ENCODE data around the gene CASTOR2.
"Not testable (repeated sequence)": the region's sequence is repeated elsewhere in the genome, so short reads cannot be mapped to it uniquely, and the experiment has no call there.

The CASTOR2 gene

DNA sequence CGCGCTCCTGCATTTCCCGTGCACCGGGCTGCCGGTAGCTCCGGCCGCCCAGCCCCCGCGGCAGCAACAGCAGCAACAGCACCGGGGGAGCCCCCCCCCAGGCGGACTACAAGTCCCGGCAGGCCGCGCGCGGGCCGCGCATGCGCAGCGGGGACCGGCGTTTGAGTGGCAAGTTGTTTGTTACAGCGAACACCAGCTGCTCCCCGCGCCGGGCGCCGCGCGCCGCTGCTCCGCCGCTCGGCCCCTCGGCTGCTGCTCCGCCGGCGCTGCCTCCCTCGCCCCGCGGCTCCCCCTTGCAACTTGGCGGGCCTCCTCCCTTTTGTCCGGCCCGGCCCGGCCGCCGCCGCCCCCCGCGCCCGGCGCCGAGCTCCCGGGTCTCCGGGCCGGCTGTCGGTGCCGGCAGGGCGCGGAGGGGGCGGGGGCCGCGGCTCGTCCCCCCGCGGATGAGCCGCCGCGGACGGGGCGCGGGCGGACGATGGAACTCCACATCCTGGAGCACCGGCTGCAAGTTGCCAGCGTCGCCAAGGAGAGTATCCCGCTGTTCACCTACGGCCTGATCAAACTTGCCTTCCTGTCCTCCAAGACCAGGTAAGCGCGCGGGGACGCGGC, at the start of gene CASTOR2:
CASTOR2 (plus strand) TSS at position 195 of the 609 bp plus-strand sequence; CDS start at position 476, 281 bp downstream.
- DNase-seq (ENCODE audit: low spot score): not testable (repeated sequence)

DNA sequence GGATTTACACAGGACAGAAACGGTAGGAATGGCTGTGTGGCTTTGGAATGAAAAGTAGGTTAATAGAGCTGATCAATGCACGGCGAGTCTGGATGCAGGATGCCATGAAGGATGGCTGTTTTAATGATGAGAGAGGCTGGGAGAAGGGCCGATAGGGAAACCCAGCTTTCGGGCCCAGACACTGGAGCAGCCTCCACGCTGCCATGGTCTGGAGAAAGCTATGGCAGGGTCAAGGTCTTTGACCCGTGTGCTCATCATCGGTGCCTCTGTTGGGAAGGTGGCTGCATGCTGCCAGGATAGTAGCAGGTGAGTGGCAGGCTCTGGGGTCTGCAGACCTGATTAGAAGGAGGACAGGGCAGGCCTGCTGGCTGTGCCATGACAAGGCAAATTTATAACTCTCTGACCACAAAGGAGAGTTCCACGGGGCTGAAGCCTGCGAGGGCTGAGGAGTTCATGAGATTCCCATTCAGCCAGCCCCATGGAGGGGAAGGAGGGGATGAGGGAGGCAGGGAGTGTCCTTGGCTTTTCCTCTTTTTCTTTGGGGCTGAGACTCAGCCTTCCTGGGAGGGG, 42.1 kb upstream of the CASTOR2 start:
- not testable (repeated sequence) for DNase-seq (ENCODE audit: low spot score)

DNA sequence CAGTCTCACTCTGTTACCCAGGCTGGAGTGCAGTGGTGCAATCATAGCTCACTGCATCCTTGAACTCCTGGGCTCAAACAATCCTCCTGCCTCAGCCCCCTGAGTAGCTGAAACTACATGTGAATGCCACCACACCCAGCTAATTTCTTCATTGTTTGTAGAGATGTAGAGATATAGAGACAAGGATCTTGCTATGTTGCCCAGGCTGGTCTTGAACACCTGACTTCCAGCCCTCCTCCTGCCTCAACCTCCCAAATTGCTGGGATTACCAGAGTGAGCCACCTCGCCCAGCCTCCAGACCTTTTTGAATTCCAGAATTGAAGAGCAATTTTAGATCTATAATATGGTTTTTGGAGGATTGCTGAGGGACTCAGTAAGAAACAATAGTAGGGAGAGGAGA, 40.9 kb upstream of the CASTOR2 start:
- DNase-seq (ENCODE audit: low spot score): not testable (repeated sequence)

DNA sequence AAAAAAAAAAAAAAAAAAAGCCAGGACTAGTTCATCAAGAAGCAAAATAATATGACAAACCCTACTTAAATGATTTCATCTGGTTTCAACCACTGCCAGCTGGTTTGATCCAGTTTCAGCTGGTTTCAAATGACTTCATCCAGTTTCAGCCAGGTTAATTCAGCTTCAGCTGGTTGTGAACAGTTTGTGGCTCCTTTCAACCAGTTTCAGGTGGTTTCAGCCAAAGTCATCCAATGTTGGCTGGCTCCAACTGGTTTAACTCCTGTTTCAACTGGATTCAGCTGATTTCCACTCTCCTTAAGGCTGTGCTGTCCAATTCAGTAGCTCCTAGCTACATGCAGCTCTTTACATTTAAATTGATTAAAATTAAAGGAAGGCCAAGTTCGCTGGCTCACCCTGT, 37.5 kb upstream of the CASTOR2 start:
- not testable (repeated sequence) for DNase-seq (ENCODE audit: low spot score)

DNA sequence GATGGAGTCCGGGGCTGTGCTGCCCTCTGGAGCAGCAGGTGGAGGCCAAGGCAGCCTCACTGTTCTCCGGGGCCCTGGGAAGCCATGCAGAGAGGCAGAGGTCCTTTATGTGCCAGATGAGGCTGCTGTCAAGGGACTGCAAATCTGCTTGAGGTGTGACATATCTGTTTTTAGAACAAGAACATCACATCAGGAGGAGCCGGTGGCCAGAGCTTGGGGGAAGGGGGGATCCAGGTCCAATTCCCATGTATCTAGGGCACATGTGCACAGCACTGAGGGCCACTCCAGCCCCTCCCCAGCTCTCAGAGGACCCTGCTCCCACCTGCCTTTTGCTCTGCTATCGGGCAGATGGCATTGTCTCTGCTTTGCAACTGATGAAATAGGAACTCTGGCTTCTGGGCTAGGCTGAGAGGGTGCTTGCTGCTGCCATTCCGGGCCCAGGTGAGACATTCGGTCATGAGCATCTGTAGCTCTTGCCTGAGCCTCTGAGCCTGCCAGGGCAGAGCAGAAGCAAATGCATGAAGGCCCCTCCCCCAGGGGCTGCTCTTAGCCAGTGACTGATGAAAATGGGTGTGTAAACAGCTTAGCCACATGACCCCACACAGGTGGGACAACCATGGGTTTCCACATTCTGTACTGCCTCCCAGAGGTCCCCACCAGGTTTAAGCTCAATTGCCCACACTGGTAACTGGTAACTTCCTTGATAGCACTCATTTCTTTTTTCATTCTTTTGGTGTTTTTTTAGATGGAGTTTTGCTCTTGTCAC, 32.8 kb upstream of the CASTOR2 start:
- DNase-seq (ENCODE audit: low spot score): not testable (repeated sequence)

DNA sequence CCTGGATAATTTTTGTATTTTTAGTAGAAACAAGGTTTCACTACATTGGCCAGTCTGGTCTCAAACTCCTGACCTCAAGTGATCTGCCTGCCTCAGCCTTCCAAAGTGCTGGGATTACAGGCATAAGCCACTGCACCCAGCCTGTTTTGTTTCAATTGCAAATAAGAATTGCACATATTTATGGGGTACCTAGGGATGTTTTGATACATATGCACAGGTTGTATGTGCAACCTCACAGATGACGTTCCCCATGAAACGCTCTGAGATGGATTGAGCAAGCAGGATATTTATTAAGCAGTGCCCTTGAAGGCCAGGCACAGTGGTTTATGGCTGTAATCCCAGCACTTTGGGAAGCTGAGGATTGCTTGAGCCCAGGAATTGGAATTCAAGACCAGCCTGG, 25.1 kb upstream of the CASTOR2 start:
- not testable (repeated sequence) for DNase-seq (ENCODE audit: low spot score)

DNA sequence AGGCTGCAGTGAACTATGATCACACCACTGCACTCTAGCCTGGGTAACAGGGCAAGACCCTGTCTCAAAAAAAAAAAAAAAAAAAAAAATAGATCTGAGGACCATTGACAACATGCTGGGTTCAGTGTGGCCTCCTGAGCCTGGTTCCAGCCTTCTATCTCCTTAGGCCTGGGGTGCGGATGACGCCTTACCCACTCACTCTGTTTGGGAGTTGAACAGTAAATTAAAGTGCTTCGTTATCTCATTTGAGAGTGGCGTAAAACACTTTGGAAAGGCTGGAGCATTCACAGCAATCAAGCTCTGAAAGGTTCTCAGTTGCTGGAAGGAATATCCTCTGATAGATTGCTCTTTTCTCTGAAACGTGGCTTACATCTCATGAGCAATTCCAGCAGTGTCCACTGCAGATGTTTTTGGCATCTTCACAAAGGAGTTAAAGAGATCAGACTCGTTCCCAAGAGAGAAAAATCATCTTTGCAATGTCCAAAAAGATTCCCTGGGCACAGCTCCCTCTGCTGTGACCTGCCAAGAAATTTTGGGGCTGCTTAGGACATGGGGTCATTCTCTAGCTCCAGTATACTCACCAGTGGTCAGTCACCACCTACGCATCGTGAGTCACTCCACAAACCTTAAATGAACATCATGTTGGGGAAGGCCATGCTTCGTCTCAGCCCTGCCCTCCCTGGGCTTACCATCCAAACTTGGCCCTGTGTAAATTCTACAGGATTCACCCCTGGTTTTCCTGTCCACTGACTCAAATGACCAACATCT, 23.0 kb upstream of the CASTOR2 start:
- not testable (repeated sequence) for DNase-seq (ENCODE audit: low spot score)

DNA sequence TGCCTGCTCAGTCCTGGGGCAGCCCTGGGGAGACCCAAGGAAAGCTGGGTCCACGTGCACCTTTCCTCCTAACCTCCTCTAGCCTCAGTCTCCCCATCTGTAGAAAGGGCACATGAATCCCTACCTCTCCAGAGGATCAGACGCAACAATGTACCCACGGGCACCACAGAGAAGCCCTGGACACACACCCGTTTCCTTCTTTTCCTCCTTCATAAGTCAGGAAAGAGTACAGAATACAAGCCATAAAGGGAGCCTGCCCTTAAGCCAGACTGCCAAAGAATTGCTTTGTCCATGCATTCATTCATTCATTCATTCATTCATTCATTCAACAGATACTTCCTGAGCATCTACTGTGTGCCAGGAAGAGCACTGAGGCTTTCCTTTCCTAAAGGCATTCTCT, 20.6 kb upstream of the CASTOR2 start:
- DNase-seq (ENCODE audit: low spot score): not testable (repeated sequence)

DNA sequence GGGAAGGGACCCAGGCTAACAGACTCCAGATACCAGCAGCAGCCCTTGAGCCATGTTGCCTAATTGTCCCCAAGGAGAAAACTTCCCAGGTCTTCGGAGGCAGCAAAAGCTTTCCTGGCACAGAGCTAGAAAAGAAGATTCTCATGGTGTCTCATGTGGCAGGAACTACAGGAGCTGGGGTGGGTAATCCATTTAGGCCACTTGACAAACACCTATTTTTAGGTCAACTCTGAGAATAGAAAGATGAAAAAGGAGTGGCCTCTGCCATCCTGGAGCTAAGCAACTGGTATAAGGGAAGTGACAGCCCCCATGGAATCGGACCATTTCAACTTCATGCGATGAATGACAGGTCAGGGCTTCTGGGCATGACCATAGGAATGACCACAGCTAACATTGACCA, 16.8 kb upstream of the CASTOR2 start:
- DNase-seq (ENCODE audit: low spot score): not testable (repeated sequence)

DNA sequence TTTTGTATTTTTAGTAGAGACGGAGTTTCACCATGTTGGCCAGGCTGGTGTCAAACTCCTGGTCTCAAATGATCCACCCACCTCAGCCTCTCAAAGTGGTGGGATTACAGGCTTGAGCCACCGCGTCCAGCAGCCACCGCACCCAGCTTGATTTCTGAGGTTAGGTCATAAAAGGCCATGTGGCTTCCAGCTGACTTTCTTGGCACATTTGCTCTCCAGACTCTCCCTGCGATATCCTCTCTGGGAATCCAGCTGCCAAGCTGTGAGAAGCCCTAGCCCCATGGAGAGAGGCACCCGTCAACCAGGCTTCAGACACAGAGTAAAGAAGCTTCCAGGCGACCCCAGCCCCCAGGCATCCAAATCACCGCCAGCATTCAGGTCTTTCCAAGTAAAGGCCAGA, 10.7 kb upstream of the CASTOR2 start:
- DNase-seq (ENCODE audit: low spot score): not testable (repeated sequence)

DNA sequence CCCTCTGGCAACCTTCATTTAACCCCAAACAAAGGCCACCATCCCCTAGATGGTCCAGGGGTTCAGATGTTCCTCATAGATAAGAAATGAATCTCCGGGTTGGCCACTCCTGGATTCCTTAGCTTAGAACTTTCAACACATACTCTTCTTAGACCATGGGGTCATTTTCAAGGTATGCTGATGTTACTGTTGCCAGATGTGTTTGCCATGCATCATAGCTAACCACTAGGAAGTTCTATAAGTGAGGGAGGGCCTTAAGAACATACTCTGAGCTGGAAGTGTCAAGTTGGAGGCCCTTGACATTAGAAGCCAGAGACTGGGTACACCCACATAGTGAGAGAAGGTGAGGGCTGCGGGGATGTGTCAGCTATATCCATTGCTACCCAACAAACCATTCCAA, 6.2 kb upstream of the CASTOR2 start:
- DNase-seq (ENCODE audit: low spot score): not testable (repeated sequence)

DNA sequence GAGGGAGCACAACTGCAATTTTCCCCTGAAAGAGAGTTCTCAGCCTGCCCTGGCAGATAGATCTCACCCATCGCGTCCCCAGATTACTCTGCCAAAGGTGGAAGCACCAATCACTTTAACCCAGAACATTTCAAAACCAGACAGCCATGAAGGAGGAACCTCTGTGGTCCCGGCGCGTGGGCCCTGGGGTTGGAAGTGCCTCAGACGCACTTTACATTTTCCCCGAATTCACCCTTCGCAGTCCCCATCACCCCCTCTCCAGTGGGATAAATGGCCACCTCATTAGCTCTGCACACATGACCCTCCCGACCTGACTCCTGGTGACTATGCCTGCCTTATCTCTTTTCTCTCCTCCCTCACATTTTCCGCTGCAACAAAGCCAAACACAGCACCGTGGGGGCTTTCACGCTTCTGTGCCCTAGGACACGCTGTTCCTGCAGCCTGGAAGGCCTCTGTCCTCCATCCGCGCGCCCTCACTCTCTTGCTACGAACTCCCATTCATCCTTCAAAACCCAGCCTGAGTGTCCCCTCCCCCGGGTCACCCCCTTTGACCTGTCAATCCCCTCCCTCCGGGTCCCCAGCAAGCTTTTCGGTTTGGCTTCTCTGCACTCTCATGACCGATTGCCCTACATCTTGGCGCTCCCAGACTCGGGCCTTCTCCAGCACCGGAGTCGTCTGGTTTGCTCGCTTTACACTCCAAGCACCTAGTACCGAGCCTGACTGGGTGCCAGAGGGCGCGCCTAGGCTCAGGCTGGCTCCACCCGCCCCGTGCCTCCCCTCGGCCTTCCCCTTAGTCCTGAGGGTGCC, 598 bp upstream of the CASTOR2 start:
- DNase-seq (ENCODE audit: low spot score): not testable (repeated sequence)

DNA sequence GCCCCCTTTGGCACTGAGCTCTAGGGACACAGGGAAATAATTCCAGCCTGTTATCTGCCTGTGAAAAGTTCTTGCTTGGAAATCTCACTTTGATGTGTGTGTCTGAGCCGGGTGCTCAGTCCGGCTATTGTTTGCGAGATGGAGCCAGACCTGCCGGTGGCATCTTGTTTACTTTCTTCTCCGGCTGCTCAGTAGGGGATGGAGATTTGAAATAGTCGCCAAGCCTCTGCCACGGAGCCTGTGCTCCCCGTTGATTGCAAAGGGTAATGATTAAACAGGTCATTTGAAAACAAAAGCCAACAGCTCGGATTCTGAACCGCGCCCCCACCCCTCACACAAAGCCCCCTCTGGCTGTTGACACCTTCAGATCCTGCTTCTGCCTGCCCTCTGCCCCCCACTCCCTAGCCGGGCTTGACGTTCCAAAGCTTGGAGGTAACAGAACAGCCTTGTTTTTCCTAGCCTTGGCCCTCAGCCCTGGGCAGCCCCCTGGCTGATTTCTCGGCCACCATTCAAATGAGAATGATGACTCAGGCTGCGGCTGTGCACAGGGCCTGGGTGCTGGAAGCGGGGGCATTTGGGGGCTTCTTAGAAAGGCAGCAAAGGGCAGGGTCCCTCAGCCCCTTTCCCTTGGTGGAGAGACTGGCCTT, 1.8 kb downstream of the CASTOR2 start:
- DNase-seq (ENCODE audit: low spot score): not testable (repeated sequence)

DNA sequence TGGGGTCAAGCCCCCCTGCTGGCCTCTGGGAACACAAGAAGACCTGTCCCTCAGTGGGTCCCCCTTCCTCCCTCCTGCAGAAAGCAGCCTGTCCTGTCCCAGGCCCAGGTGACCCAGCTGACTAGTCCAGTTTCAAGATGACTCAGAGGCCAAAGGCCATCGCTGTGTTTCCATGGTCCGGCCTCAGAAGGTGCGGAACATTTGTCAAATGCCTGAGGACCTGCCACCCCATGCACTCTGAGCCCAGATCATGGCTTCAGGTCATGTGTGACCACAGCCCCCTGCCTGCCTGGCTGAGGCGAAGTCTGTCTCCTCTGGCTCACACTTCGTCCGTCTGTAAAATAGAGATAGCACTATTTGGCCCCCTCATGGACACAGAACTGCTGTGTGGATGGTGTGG, 2.4 kb downstream of the CASTOR2 start:
- not testable (repeated sequence) for DNase-seq (ENCODE audit: low spot score)

DNA sequence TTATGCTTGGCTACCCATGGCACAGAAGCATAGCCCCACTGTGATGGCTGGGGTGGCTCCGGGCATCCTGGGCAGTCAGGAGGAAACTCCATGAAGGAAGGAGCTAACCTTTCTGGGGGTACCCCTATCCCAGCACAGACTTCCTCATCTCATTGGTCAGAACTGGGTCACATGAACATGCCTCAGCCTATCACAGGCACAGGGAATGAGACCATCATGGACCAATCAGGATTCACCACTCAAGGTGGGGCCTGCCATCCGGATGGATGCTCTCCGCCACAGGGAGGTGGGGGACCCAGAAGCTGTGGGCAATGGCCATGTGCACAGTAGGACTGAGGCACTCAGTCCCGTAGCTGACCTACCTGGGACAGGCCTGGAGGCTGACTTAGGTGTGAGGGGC, 6.9 kb downstream of the CASTOR2 start:
- not testable (repeated sequence) for DNase-seq (ENCODE audit: low spot score)

DNA sequence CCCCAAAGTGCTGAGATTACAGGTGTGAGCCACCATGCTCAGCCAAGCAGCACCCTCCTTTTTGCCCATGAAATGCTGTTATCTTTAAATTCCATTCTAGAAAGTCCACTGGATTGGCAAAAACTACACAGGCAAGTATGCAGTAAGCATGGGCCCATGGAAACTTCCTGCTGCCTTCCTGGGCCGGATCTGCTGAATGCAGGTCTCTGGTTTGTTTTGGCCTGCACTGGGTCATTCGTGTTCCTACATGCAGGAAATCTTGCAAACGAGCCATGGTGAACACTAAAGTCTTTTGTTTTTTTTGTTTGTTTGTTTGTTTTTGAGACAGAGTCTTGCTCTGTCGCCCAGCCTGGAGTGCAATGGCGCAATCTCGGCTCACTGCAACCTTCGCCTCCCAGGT, 7.9 kb downstream of the CASTOR2 start:
- DNase-seq (ENCODE audit: low spot score): not testable (repeated sequence)

DNA sequence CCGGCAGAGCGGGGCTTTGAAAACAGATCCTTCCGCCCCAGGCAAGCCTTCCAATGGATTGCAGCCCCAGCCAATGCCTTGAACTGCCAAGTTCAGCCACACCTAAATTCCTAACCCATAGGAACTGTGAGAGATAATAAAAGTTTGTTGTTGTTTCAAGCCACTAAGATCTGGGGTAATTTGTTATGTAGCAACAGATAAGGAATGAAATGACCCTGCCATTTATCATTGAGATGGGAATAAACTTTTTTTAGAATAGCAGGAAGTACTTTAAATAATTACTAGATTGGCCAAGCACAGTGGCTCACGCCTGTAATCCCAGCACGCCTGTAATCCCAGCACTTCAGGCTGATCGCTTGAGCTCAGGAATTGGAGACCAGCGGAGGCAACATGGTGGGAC, 11.5 kb downstream of the CASTOR2 start:
- not testable (repeated sequence) for DNase-seq (ENCODE audit: low spot score)

DNA sequence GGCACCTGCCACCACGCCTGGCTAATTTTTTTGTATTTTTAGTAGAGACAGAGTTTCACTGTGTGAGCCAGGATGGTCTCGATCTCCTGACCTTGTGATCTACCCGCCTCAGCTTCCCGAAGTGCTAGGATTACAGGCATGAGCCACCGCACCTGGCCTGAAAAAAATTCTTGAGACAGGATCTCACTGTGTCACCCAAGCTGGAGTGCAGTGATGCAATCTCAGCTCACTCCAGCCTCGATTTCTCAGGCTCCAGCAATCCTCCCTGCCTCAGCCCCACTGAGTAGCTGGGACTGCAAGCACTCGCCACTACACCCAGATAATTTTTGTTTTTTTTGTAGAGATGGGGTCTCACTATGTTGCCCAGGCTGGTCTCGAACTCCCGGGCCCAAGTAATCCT, 13.0 kb downstream of the CASTOR2 start:
- not testable (repeated sequence) for DNase-seq (ENCODE audit: low spot score)

DNA sequence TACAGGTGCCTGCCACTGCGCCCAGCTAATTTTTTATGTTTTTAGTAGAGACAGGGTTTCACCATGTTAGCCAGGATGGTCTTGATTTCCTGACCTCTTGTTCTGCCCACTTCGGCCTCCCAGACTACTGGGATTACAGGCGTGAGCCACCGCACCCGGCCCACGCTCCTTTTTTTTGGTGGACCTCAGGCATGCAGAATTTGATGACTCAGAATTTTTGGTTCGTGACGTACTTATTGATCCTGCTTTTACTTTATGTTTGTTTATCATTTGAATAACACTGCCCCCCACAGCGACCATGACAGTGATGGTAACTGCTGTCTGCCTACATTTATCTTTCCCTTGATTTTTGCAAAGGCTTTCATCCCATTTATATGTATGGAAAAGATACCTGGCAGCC, 23.9 kb downstream of the CASTOR2 start:
- not testable (repeated sequence) for DNase-seq (ENCODE audit: low spot score)

DNA sequence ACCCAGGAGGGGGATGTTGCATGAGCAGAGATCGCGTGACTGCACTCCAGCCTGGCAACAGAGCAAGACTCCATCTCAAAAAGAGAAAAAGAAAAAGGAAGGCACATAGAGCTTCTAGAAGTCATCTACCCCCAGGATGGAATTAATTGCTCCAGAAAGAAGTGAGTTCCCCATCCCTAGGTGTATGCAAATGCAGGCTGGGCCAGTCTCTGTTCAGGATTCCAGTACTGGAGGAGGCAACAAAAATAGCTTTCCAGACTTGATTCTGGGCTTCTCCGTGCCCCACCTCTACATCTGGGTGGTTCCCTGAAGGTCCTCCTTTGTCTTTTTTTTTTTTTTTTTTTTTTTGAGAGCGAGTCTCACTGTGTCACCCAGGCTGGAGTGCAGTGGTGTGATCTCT, 28.6 kb downstream of the CASTOR2 start:
- no peak for DNase-seq (ENCODE audit: low spot score)

All from globus pallidus (tissue), 1 donor.